HL-60 (cell line): ENCODE measurements around the gene CLDN18.

ENCODE experiments used
- DNase-seq, 2 experiments: peaks; one replicate each; pipeline ENCODE4 v3.0.0-alpha.2; 2010 to 2020; ENCODE audit warnings: low read depth in 1 of 2, low spot score in 1 of 2
- H3K27ac ChIP-seq: fragments of 250-450 bp; sonication (Bioruptor Pico); replicated peaks from 2 replicates; pipeline ENCODE4 v1.5.1; 2020; ENCODE audit warnings: mild to moderate bottlenecking, moderate library complexity
- H3K27me3 ChIP-seq: fragments of 250-450 bp; sonication (Bioruptor Pico); 2 replicates; pipeline ENCODE4 v1.5.1; 2021; ENCODE audit warnings: mild to moderate bottlenecking, moderate library complexity; ENCODE audit not compliant: insufficient read depth, poor library complexity, severe bottlenecking
- H3K4me3 ChIP-seq: replicated peaks from 2 replicates; pipeline ENCODE4 v1.5.1; 2011; ENCODE audit warnings: mild to moderate bottlenecking, control low read depth, low read length; ENCODE audit not compliant: insufficient read depth
- GABPA ChIP-seq: IDR thresholded peaks from 2 replicates; pipeline ENCODE4 v1.6.1; 2012; ENCODE audit warnings: low read depth
- POLR2AphosphoS5 ChIP-seq: IDR thresholded peaks from 2 replicates; pipeline ENCODE4 v1.6.1; 2012; ENCODE audit warnings: low read depth
- SPI1 ChIP-seq: IDR thresholded peaks from 2 replicates; pipeline ENCODE4 v1.6.1; 2012; ENCODE audit warnings: low read depth, mild to moderate bottlenecking, borderline replicate concordance
- TF ChIP-seq, protein P1 (sequence below): IDR thresholded peaks from 2 replicates; pipeline ENCODE4 v1.6.1; 2012; ENCODE audit warnings: low read depth; ENCODE audit not compliant: insufficient replicate concordance
- TF ChIP-seq, protein P2 (sequence below): IDR thresholded peaks from one replicate; pipeline ENCODE4 v1.5.1; 2011; ENCODE audit warnings: low read length, control low read depth, inconsistent platforms; ENCODE audit not compliant: insufficient read depth

CLDN18 gene

DNA sequence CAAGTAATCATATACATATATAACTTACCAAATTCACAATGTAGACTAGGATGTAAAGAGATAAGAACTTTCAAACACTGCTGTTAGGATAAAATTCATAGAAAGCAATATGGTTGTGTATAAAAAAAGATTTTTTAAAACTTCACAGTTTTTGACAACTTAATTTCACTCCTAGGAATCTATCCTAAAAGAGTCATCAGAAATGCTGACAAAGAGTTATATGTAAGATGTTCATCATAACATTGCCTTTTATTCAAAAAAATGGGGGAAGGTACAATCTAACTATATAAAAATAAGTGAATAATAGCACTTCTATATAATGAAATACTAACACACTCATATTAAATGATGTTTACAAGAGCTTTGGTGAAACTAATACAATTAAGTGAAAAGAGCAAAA is 4.3 kb upstream of the CLDN18 start:
- DNase-seq, result no peak
- TF ChIP-seq POLR2AphosphoS5 (no peak), SPI1 (no peak), GABPA (no peak)
- TF ChIP-seq, protein P1, sequence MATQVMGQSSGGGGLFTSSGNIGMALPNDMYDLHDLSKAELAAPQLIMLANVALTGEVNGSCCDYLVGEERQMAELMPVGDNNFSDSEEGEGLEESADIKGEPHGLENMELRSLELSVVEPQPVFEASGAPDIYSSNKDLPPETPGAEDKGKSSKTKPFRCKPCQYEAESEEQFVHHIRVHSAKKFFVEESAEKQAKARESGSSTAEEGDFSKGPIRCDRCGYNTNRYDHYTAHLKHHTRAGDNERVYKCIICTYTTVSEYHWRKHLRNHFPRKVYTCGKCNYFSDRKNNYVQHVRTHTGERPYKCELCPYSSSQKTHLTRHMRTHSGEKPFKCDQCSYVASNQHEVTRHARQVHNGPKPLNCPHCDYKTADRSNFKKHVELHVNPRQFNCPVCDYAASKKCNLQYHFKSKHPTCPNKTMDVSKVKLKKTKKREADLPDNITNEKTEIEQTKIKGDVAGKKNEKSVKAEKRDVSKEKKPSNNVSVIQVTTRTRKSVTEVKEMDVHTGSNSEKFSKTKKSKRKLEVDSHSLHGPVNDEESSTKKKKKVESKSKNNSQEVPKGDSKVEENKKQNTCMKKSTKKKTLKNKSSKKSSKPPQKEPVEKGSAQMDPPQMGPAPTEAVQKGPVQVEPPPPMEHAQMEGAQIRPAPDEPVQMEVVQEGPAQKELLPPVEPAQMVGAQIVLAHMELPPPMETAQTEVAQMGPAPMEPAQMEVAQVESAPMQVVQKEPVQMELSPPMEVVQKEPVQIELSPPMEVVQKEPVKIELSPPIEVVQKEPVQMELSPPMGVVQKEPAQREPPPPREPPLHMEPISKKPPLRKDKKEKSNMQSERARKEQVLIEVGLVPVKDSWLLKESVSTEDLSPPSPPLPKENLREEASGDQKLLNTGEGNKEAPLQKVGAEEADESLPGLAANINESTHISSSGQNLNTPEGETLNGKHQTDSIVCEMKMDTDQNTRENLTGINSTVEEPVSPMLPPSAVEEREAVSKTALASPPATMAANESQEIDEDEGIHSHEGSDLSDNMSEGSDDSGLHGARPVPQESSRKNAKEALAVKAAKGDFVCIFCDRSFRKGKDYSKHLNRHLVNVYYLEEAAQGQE, result no peak
- TF ChIP-seq, protein P2, sequence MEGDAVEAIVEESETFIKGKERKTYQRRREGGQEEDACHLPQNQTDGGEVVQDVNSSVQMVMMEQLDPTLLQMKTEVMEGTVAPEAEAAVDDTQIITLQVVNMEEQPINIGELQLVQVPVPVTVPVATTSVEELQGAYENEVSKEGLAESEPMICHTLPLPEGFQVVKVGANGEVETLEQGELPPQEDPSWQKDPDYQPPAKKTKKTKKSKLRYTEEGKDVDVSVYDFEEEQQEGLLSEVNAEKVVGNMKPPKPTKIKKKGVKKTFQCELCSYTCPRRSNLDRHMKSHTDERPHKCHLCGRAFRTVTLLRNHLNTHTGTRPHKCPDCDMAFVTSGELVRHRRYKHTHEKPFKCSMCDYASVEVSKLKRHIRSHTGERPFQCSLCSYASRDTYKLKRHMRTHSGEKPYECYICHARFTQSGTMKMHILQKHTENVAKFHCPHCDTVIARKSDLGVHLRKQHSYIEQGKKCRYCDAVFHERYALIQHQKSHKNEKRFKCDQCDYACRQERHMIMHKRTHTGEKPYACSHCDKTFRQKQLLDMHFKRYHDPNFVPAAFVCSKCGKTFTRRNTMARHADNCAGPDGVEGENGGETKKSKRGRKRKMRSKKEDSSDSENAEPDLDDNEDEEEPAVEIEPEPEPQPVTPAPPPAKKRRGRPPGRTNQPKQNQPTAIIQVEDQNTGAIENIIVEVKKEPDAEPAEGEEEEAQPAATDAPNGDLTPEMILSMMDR, result no peak
- H3K27ac ChIP-seq, result no peak overlapping the region

DNA sequence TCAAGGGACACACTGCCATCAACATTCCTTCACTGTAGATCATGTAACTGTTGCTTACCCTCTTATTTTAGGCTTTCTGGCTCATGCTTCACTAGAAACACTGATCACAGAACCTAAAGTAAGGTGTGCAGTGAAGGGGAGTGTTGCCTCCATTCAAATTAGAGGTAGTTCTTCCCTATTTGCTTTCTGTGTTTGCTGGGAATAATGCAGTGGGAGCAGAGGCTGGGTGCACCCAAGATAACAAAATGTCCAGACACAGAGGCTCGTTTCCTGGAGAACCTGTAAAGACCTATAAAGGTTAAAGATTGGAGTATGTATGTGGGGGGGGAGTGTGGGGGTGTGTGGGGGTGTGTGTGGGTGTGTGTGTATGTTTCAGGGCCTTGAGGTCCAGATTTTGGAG is 2.1 kb upstream of the CLDN18 start:
- TF ChIP-seq, protein P2, result no peak
- TF ChIP-seq GABPA (no peak), SPI1 (no peak), POLR2AphosphoS5 (no peak)
- H3K27ac ChIP-seq, result no peak overlapping the region
- peaks cover 5% of the 10 kb centered on the region for H3K27me3 ChIP-seq
- DNase-seq, result no peak
- no peak overlapping the region for H3K4me3 ChIP-seq

More for the DNA sequence above, 4.3 kb upstream of the CLDN18 start:
- H3K27me3 ChIP-seq, result peaks cover 5% of the 10 kb centered on the region
- H3K4me3 ChIP-seq, result no peak overlapping the region

DNA sequence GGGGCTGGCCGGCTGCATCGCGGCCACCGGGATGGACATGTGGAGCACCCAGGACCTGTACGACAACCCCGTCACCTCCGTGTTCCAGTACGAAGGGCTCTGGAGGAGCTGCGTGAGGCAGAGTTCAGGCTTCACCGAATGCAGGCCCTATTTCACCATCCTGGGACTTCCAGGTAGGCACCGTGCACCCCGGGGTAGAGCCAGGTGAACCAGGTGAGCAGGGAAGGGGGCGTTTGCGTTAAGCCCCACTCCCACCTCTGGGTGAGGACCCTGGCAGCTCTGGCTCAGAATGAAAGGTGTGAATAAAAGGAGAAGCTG is 267 bp downstream of the CLDN18 start:
- no peak for DNase-seq
- Histone ChIP-seq H3K27ac (no peak overlapping the region), H3K4me3 (no peak overlapping the region), H3K27me3 (peaks cover 8% of the 10 kb centered on the region)
- TF ChIP-seq, protein P2, result no peak
- TF ChIP-seq GABPA (no peak), SPI1 (no peak), POLR2AphosphoS5 (no peak)
- TF ChIP-seq, protein P1, result no peak

DNA sequence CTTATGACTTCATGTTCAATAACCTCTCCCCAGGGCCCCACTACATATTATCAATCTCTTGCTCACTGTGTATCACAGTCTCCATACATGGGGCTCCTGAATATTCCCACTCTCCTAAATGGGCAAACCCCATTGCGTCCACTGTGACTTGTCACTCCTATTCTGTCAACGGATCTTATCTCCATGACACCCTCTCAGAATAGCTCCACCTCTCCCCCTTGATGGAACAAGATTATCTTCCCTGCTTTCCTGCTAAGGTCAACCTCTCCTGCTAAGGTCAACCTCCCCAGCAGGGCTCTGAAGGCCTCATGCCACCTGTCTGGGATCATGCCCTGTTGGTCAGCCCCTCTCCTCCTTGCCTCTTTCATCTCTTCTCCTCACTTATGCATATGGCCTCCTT is 1.8 kb downstream of the CLDN18 start:
- H3K27ac ChIP-seq, result no peak overlapping the region
- TF ChIP-seq SPI1 (no peak), POLR2AphosphoS5 (no peak), GABPA (no peak)
- TF ChIP-seq, protein P1, result no peak
- TF ChIP-seq, protein P2, result no peak

More for the DNA sequence above, 1.8 kb downstream of the CLDN18 start:
- no peak overlapping the region for H3K4me3 ChIP-seq
- H3K27me3 ChIP-seq, result peaks cover 4% of the 10 kb centered on the region
- DNase-seq, result no peak
